ENCODE data around the gene AP4M1. TPM values are rescaled to one million over a fixed set of nuclear protein-coding genes. Genes with fewer than 3 reads are reported as not detected.

The AP4M1 gene
- total and polyA plus RNA-seq, 9 of the 15 experiments (the other 6 are each of a cell fraction or from before 2014, with no cell fraction given): 1.3 to 30.9 (median 14.1) TPM

- TF ChIP-seq GABPB1 (CRISPR knock-in tag; IDR thresholded peaks at IDR 0.05) (0 out of 2 replicates have a peak, but pooled peaks have one; percentile 45), RCOR1 (IDR thresholded peaks at IDR 0.05; ENCODE audit: borderline replicate concordance in 1 of 2, low read depth in 2 of 2, low read length in 2 of 2) (peak in 1 of 2 experiments; percentile 57; a peak in 2 of 4 replicates), ZNF212 (CRISPR knock-in tag; IDR thresholded peaks at IDR 0.05) (no peak), ZNF146 (CRISPR knock-in tag; IDR thresholded peaks at IDR 0.05; ENCODE audit: unreplicated experiment) (no peak), MXI1 (IDR thresholded peaks at IDR 0.05; ENCODE audit: low read depth, low read length) (peak; percentile 60; the same call in 1 of the 2 replicates), EHMT2 (IDR thresholded peaks at IDR 0.05) (no peak), E2F6 (IDR thresholded peaks at IDR 0.05; ENCODE audit: borderline replicate concordance in 1 of 2, extremely low read depth in 1 of 2, insufficient read depth in 1 of 2, insufficient read length in 1 of 2, low read depth in 1 of 2, low read length in 1 of 2, poor library complexity in 1 of 2, severe bottlenecking in 1 of 2) (peak in 1 of 2 experiments; percentile 58), EP400 (IDR thresholded peaks at IDR 0.05) (peak; percentile 55; the same call in 1 of the 2 replicates), MAX (CRISPR knock-in tag; IDR thresholded peaks at IDR 0.05) (peak; percentile 91), NFXL1 (CRISPR knock-in tag; IDR thresholded peaks at IDR 0.05) (no peak), LEF1 (IDR thresholded peaks at IDR 0.05) (peak; percentile 52; the same call in 1 of the 2 replicates), ZNF263 (CRISPR knock-in tag; IDR thresholded peaks at IDR 0.05; ENCODE audit: borderline replicate concordance) (0 out of 2 replicates have a peak, but pooled peaks have one; percentile 19), RFX7 (CRISPR knock-in tag; IDR thresholded peaks at IDR 0.05) (no peak), ARID1B (IDR thresholded peaks at IDR 0.05) (peak; percentile 77), FOSL1 (tag; conservative IDR thresholded peaks at IDR 0.05) (peak; percentile 41), POLR2AphosphoS5 (IDR thresholded peaks at IDR 0.05; ENCODE audit: control insufficient read depth, insufficient read depth, low read depth, low read length) (peak; percentile 36; the same call in 1 of the 2 replicates), NR2C1 (IDR thresholded peaks at IDR 0.05) (0 out of 2 replicates have a peak, but pooled peaks have one; percentile 33), NR2C1 (tag; IDR thresholded peaks at IDR 0.05) (peak; percentile 61; the same call in 1 of the 2 replicates), TAF1 (IDR thresholded peaks at IDR 0.05; ENCODE audit: control insufficient read depth, extremely low read depth, insufficient read depth, low read length, severe bottlenecking) (peak; percentile 42), CTCF (IDR thresholded peaks at IDR 0.05 in 2 of 3, conservative IDR thresholded peaks at IDR 0.05 in 1 of 3; ENCODE audit: insufficient read depth in 2 of 3, low read depth in 1 of 3, low read length in 3 of 3) (peak; percentile 66 to 81 (median 66)), ESRRA (IDR thresholded peaks at IDR 0.05; ENCODE audit: borderline replicate concordance, low read depth) (peak; percentile 76; the same call in 1 of the 2 replicates), ILK (tag; IDR thresholded peaks at IDR 0.05; ENCODE audit: borderline replicate concordance, low read depth) (no peak), POLR2A (conservative IDR thresholded peaks at IDR 0.05) (peak; percentile 38; the same call in 1 of the 2 replicates), ZNF668 (CRISPR knock-in tag; IDR thresholded peaks at IDR 0.05) (no peak), CBX1 (IDR thresholded peaks at IDR 0.05; ENCODE audit: low read depth) (no peak)
Observed at GRCh38 chr7:100157334-100158228, 56.1 kb downstream of the AP4M1 start (continued).

All from K562 (cell line).